Adipocyte (in vitro differentiated cells): Measurements from ENCODE around the gene TTC4.

Experiments
- DNase-seq: peaks from one replicate; pipeline ENCODE4 v3.0.0-alpha.2; 2015; ENCODE audit warnings: low read depth
- H3K27me3 ChIP-seq: replicated peaks from 2 replicates; pipeline ENCODE4 v1.7.0; 2013; ENCODE audit warnings: mild to moderate bottlenecking, low read length, moderate library complexity; ENCODE audit not compliant: control insufficient read depth, insufficient read depth
- H3K36me3 ChIP-seq: 2 replicates; pipeline ENCODE4 v1.7.0; 2013; ENCODE audit warnings: low read length, mild to moderate bottlenecking, moderate library complexity; ENCODE audit not compliant: control insufficient read depth, insufficient read depth, severe bottlenecking
- H3K4me1 ChIP-seq: 2 replicates; pipeline ENCODE4 v1.7.0; 2013; ENCODE audit warnings: mild to moderate bottlenecking, low read length, moderate library complexity; ENCODE audit not compliant: control insufficient read depth, insufficient read depth
- H3K4me3 ChIP-seq: 2 replicates; pipeline ENCODE4 v1.7.0; 2013; ENCODE audit warnings: mild to moderate bottlenecking, low read length, moderate library complexity
- H3K9ac ChIP-seq: 2 replicates; pipeline ENCODE4 v1.7.0; 2013; ENCODE audit warnings: mild to moderate bottlenecking, low read length, moderate library complexity
- H3K9me3 ChIP-seq: 2 replicates; pipeline ENCODE4 v1.7.0; 2013; ENCODE audit warnings: mild to moderate bottlenecking, low read length, moderate library complexity; ENCODE audit not compliant: control insufficient read depth

Gene TTC4

DNA sequence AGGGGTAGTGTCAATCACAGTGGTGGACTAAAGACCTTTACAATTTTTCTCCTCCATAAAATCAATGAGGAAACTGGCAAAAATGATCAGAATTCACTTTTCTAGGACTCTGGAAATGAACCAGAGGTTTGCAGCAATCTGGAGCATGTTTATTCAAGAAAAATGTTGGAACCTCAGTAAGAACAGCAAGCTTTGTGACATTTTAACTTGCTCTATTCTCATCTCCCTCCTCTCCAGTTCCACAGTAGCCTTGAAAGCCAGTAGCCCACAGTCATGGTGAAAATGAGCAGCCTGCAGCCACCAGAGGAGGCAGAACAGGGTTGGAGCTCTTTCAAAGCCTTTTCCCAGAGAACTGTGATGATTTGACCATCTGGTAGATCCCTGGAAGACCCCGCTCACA, 9.1 kb downstream of the TTC4 start:
- H3K27me3 ChIP-seq: no peaks in the 10 kb centered on the region
- peaks cover 5% of the 10 kb centered on the region for H3K9me3 ChIP-seq
- H3K4me1 ChIP-seq: no peaks in the 10 kb centered on the region
- DNase-seq: no peak
- peaks cover 95% of the 10 kb centered on the region for H3K36me3 ChIP-seq
- H3K4me3 ChIP-seq: no peak overlapping the region
- H3K9ac ChIP-seq: no peak overlapping the region

DNA sequence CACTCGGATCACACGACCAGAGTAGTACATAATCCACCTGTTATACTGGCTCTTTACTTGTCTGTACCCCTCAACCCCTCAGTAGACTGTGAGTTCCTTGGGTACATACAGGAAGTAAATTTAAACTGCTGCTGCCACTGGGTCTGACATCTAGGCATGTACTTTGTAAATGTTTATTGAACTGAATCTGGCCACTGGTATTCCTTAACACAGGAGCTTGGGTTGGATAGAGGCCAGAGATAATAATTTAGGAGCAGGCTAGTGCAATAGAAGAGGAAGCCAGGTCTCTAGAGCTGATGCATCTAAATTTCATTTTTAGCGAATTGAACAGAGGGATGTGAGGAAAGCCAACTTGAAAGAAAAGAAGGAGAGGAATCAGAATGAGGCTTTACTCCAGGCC, 12.4 kb downstream of the TTC4 start:
- peaks cover 5% of the 10 kb centered on the region for H3K9me3 ChIP-seq
- no peaks in the 10 kb centered on the region for H3K4me1 ChIP-seq
- DNase-seq: peak; percentile 1
- no peak overlapping the region for H3K4me3 ChIP-seq
- peaks cover 92% of the 10 kb centered on the region for H3K36me3 ChIP-seq
- H3K27me3 ChIP-seq: no peaks in the 10 kb centered on the region
- H3K9ac ChIP-seq: no peak overlapping the region

DNA sequence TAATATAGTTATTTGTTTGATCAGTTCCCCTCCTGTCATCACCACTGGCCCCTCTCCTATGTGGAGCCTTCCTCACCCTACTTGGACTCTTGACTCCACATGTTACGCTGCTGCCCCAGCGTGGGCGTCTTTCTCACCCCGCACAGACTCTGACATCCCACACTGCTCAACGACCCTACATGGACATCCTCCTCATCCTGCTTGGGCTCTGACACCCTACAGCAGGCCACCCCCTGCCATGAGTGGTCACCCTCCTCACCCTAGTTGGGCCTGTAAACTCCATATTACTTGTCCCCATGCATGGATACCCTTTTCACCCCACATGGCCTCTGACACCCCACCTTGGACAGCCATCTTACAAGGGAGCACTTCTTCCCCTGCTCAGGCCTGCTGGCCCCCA, 21.0 kb downstream of the TTC4 start:
- H3K9ac ChIP-seq: no peak overlapping the region
- H3K27me3 ChIP-seq: no peaks in the 10 kb centered on the region
- peaks cover 88% of the 10 kb centered on the region for H3K36me3 ChIP-seq
- no peak overlapping the region for H3K4me3 ChIP-seq
- DNase-seq: no peak
- no peaks in the 10 kb centered on the region for H3K9me3 ChIP-seq
- H3K4me1 ChIP-seq: no peaks in the 10 kb centered on the region

DNA sequence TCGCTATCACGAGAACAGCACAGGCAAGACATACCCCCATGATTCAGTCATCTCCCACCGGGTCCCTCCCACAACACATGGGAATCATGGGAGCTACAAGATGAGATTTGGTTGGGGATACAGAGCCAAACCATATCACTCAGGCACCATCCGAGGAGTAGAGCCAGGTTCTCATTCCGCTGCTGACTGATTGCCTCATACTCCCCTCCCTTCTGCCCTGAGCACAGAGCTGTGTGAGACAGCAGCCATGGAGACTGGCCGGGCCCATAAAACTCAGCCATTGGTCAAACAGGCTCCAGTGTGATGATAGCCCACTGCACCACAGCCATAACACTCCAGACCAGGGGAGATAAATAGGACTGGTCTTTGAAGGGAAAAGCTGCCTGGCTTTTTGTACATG, 22.6 kb downstream of the TTC4 start:
- peaks cover 83% of the 10 kb centered on the region for H3K36me3 ChIP-seq
- no peak for DNase-seq

DNA sequence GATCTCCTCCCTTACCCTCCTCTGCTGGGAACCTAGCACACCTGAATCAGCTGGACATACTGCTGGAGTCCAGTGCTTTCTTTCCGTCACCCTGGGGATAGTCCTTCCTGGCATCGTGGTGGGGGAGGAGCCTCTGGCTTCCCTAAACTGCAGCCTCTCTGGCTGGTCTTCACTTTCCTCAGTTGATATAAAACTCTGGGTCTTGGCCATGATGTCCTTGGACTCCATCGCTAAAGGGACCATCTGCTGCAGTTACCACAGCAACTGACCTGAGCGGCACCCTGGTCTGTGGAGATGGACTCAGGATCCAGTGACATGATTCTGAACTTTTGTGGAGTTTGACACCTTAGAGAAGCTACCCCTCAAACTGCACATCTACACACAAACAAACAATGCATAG, 25.9 kb downstream of the TTC4 start:
- no peak for DNase-seq
- H3K9ac ChIP-seq: no peak overlapping the region
- no peak overlapping the region for H3K4me3 ChIP-seq
- peaks cover 8% of the 10 kb centered on the region for H3K4me1 ChIP-seq
- H3K36me3 ChIP-seq: peaks cover 61% of the 10 kb centered on the region
- no peaks in the 10 kb centered on the region for H3K27me3 ChIP-seq
- no peaks in the 10 kb centered on the region for H3K9me3 ChIP-seq

More for the DNA sequence above, 22.6 kb downstream of the TTC4 start:
- H3K4me1 ChIP-seq: peaks cover 8% of the 10 kb centered on the region
- no peak overlapping the region for H3K9ac ChIP-seq
- H3K27me3 ChIP-seq: no peaks in the 10 kb centered on the region
- no peaks in the 10 kb centered on the region for H3K9me3 ChIP-seq
- H3K4me3 ChIP-seq: no peak overlapping the region

DNA sequence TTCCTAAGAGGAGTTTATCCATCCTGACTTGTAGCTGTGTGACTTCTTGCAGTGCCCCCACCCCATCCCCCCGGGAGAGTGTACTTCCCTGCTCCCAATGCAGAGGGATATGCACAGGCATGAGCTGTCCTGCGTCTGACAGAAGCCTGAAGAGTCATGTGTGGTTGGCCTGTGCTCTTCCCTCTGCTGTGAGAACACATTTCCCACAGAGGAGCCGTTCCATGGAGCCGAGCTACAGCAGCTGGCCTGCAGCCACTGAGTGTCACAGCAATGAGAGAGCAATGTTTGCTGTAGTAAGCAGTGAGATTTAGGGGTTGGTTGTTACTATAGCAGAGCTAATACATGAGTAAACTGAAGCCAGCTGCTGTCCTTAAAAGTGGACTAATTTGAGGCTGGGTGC, 26.6 kb downstream of the TTC4 start:
- DNase-seq: no peak
- Histone ChIP-seq H3K4me3 (no peak overlapping the region), H3K4me1 (peaks cover 8% of the 10 kb centered on the region), H3K36me3 (peaks cover 54% of the 10 kb centered on the region), H3K27me3 (no peaks in the 10 kb centered on the region), H3K9ac (peak overlapping the region; percentile 22), H3K9me3 (no peaks in the 10 kb centered on the region)

DNA sequence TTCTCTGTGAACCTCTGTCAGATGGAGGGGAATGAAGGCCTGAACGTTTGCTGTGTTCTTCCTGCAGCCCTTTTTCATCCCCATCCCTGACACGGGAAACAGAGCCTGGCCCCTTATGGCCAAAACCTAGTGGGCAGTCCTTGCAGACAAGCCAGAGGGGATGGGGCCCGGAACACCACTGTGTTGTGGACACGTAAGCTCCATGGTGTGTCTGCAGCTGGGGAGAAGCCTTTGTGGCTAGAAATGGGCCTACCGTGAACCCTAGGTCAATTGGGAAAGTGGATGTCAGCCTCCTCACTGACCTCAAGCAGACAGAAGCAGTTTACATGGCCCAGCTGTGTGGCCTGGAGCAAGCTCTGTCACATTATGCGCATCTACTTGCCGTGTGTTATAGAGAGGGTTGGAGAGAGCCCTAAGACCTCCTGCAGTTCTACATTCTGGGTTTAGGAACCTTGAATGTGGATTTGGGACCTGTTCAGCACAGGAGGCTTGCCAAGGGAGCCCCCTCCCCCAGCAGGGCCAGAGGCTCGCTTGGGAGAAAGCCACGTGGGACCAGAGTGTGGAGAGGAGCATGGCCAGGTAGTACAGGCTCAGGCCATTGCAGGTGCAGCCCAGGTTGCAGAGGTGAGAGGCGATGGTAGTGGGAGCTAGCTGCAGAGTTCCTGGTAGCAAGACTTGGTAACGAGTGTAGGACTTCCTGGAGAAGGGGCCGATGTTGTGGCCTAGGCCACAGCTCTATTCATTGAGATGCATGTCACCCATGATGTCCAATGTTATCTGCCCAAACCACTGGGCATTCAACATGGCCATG, 28.0 kb downstream of the TTC4 start:
- Histone ChIP-seq H3K27me3 (peaks cover 6% of the 10 kb centered on the region), H3K9ac (no peak overlapping the region), H3K36me3 (peaks cover 41% of the 10 kb centered on the region), H3K4me1 (peaks cover 8% of the 10 kb centered on the region), H3K4me3 (no peak overlapping the region), H3K9me3 (no peaks in the 10 kb centered on the region)
- no peak for DNase-seq

DNA sequence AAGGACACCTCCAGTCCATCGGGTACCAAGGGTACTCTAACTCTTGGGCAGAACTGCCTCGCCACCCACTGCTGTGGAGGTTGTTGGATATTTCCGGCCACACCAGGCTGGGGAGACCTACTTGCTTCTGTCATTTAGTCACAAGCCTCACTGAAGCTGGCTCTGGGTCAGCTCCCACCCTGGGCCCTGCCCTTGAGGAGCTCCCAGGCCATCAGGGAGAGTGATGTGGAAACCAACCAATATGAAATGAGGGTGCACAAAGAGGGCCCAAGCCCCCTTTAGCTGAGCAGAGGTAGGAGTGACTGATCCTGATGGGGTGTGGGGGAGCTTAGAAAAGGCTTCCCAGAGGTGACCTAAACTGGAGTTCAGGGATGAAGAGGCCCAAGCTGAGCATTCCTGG, 29.0 kb downstream of the TTC4 start:
- Histone ChIP-seq H3K27me3 (peaks cover 15% of the 10 kb centered on the region), H3K9ac (no peak overlapping the region), H3K9me3 (no peaks in the 10 kb centered on the region), H3K36me3 (peaks cover 30% of the 10 kb centered on the region), H3K4me3 (no peak overlapping the region), H3K4me1 (peaks cover 8% of the 10 kb centered on the region)
- no peak for DNase-seq

DNA sequence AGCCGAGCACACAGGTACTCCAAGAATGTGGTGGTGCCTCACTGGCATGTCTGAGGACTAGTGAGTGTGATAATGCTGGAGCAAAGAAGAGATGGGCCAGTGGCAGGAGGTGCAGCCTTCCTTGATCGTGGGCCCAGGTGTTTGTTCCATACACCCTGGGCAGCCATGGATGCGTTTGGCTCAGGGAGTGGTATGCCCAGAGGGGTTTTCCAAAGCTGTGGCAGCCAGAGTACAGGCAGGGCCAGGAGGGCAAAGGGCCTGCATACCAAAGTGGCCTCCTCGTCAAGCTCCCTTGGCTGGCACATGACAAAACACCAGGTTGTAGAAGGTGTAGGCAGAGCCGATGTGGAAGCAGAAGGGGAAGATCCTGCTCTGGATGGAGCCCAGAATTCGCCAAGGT, 29.6 kb downstream of the TTC4 start:
- H3K9ac ChIP-seq: no peak overlapping the region
- H3K36me3 ChIP-seq: peaks cover 24% of the 10 kb centered on the region
- peaks cover 21% of the 10 kb centered on the region for H3K27me3 ChIP-seq
- H3K4me3 ChIP-seq: no peak overlapping the region
- H3K9me3 ChIP-seq: no peaks in the 10 kb centered on the region
- no peak for DNase-seq
- peaks cover 8% of the 10 kb centered on the region for H3K4me1 ChIP-seq

DNA sequence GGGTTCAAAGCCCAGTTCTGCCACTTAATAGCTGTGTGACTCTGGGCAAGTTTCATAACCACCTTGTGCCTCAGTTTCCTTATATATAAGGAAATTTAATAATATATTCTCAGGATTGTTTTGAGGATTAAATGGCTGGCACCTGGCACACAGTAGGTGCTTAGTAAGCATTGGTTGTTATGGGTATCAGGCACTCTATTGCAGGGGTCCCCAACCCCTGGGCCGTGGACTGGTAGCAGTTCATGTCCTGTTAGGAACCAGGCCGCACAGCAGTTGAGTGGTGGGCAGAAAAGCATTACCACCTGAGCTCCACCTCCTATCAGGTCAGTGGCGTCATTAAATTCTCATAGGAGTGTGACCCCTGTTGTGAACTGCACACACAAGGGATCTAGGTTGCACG, 30.2 kb downstream of the TTC4 start:
- H3K27me3 ChIP-seq: peaks cover 23% of the 10 kb centered on the region
- peaks cover 18% of the 10 kb centered on the region for H3K36me3 ChIP-seq
- H3K9ac ChIP-seq: no peak overlapping the region
- H3K4me1 ChIP-seq: peaks cover 8% of the 10 kb centered on the region
- no peaks in the 10 kb centered on the region for H3K9me3 ChIP-seq
- no peak for DNase-seq
- H3K4me3 ChIP-seq: no peak overlapping the region

DNA sequence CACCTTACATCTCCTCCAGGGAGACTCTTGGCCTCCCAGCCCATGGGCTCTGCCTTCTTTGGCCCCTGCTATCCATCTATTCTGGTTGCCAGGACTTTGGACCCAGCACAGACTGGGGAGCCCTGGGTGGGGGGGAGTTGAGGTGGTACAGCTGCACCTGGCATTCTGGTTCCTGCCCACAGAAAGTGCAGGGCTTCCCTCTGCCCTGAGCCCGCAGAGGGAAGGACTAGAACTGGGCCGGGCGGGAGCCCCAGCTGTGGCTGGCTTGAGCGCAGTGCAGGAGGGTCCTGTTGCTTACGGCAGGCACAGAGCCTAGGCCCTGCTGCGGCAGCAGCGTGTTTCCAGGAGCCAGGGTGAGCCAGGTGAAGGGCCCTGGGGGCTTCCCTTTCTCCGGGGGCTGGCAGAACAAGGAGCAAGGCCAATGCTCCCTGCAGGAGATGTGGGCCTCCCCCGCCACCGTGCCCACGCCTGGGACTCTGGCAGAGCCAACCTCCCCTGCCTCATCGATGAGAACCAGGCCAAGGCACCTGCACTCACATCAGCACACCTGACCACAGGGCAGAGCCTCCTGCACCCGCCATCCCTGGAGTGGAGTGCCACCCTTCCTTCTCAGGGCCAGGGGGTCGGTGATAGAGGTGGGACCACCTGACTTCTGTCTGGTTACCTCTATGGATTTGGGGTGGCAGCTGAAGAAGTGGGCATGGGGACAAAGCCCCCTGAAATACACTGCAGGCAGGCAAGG, 32.6 kb downstream of the TTC4 start:
- H3K27me3 ChIP-seq: peaks cover 23% of the 10 kb centered on the region
- no peaks in the 10 kb centered on the region for H3K9me3 ChIP-seq
- H3K4me1 ChIP-seq: no peaks in the 10 kb centered on the region
- no peak overlapping the region for H3K4me3 ChIP-seq
- H3K9ac ChIP-seq: no peak overlapping the region
- DNase-seq: no peak
- peaks cover 3% of the 10 kb centered on the region for H3K36me3 ChIP-seq
